ENCODE data around the gene NCMAP.

- TF ChIP-seq CTCF (IDR thresholded peaks at IDR 0.05 in 8 of 11, conservative IDR thresholded peaks at IDR 0.05 in 3 of 11) (no peak), POLR2A (IDR thresholded peaks at IDR 0.05) (no peak), POLR2AphosphoS5 (IDR thresholded peaks at IDR 0.05) (no peak)
Measured at GRCh38 chr1:24639881-24640280, 84.0 kb downstream of the NCMAP start.

Measured in spleen (tissue), 7 donors.